Nephron (organoid): ENCODE data around the gene TMEM203.

Experiments used
- H3K27ac Mint-ChIP-seq, 3 experiments: 2 replicates each; pipeline ENCODE4 v1.8.0; 2020; ENCODE audit warnings: mixed read lengths in 3 of 3, mild to moderate bottlenecking in 2 of 3, moderate library complexity in 1 of 3
- H3K27me3 Mint-ChIP-seq: 2 replicates; pipeline ENCODE4 v1.8.0; 2021; ENCODE audit warnings: low read depth, mild to moderate bottlenecking, moderate library complexity, mixed read lengths
- H3K36me3 Mint-ChIP-seq: 2 replicates; pipeline ENCODE4 v1.8.0; 2020; ENCODE audit warnings: low read depth, mixed read lengths
- H3K4me1 Mint-ChIP-seq: 2 replicates; pipeline ENCODE4 v1.8.0; 2020; ENCODE audit warnings: mixed read lengths
- H3K4me3 Mint-ChIP-seq, 3 experiments: 2 replicates each; pipeline ENCODE4 v1.8.0; 2020; ENCODE audit warnings: mild to moderate bottlenecking in 3 of 3, mixed read lengths in 3 of 3, moderate library complexity in 2 of 3
- H3K9me3 Mint-ChIP-seq: 2 replicates; pipeline ENCODE4 v1.8.0; 2020; ENCODE audit warnings: mixed read lengths
- CTCF ChIP-seq, 3 experiments: fragments of 200-600 bp; sonication (generic); IDR thresholded peaks; one replicate each; pipeline ENCODE4 v1.5.0; 2021; ENCODE audit warnings: antibody characterized with exemption in 3 of 3; ENCODE audit not compliant: unreplicated experiment in 3 of 3

Gene TMEM203

GRCh38 chr9:137170486-137171148, 34.8 kb downstream of the TMEM203 start:
- Mint-ChIP-seq H3K4me3 (no peak overlapping the region), H3K27me3 (peaks cover 74% of the 10 kb centered on the region), H3K27ac (no peak overlapping the region), H3K36me3 (no peaks in the 10 kb centered on the region), H3K9me3 (no peaks in the 10 kb centered on the region), H3K4me1 (no peaks in the 10 kb centered on the region)
- no peak for TF ChIP-seq CTCF (IDR thresholded peaks at IDR 0.05; ENCODE audit: unreplicated experiment in 3 of 3)

- Mint-ChIP-seq H3K9me3 (no peaks in the 10 kb centered on the region), H3K4me1 (no peaks in the 10 kb centered on the region), H3K4me3 (peak within 1 kb of the TSS; percentile 48 to 57 (median 52)), H3K27me3 (peaks cover 77% of the 10 kb centered on the region), H3K27ac (no peak within 1 kb of the TSS), H3K36me3 (no peaks in the 10 kb centered on the region)
- TF ChIP-seq CTCF (IDR thresholded peaks at IDR 0.05; ENCODE audit: unreplicated experiment in 3 of 3) = no peak
These were observed 35.5 kb downstream of the TMEM203 start, which contains the start of gene LRRC26 for GRCh38 chr9:137169896-137170358. TSS of gene LRRC26 (minus strand) at chr9:137170051. CDS start at chr9:137169943, 108 bp downstream.

GRCh38 chr9:137168904-137169856, 36.3 kb downstream of the TMEM203 start:
- no peaks in the 10 kb centered on the region for H3K36me3 Mint-ChIP-seq
- H3K27ac Mint-ChIP-seq = no peak overlapping the region
- H3K9me3 Mint-ChIP-seq = no peaks in the 10 kb centered on the region
- TF ChIP-seq CTCF (IDR thresholded peaks at IDR 0.05; ENCODE audit: unreplicated experiment in 3 of 3) = no peak
- peak overlapping the region; percentile 48 to 57 (median 52) for H3K4me3 Mint-ChIP-seq
- peaks cover 84% of the 10 kb centered on the region for H3K27me3 Mint-ChIP-seq
- no peaks in the 10 kb centered on the region for H3K4me1 Mint-ChIP-seq

- TF ChIP-seq CTCF (IDR thresholded peaks at IDR 0.05; ENCODE audit: unreplicated experiment in 3 of 3) = no peak
- Mint-ChIP-seq H3K4me3 (peak overlapping the region in 1 of 3 experiments; percentile 47), H3K4me1 (no peaks in the 10 kb centered on the region), H3K9me3 (no peaks in the 10 kb centered on the region), H3K27ac (no peak overlapping the region), H3K27me3 (peaks cover 87% of the 10 kb centered on the region), H3K36me3 (no peaks in the 10 kb centered on the region)
These were observed 36.9 kb downstream of the TMEM203 start for GRCh38 chr9:137168573-137168903.

- no peak for TF ChIP-seq CTCF (IDR thresholded peaks at IDR 0.05; ENCODE audit: unreplicated experiment in 3 of 3)
- Mint-ChIP-seq H3K9me3 (no peaks in the 10 kb centered on the region), H3K36me3 (no peaks in the 10 kb centered on the region), H3K27me3 (peaks cover 87% of the 10 kb centered on the region), H3K27ac (no peak overlapping the region), H3K4me1 (no peaks in the 10 kb centered on the region), H3K4me3 (peak overlapping the region in 2 of 3 experiments; percentile 54 to 61)
These were observed 37.5 kb downstream of the TMEM203 start for GRCh38 chr9:137167747-137168572.
